GM21528 (cell line): ENCODE data around the gene PAM.

Experiments used
- ATAC-seq: cut with Tn5 transposase; IDR thresholded peaks from one replicate; pipeline ENCODE4 v1.9.1; 2021; ENCODE audit warnings: mild to moderate bottlenecking, moderate library complexity; ENCODE audit not compliant: unreplicated experiment, low FRiP score

Gene PAM

GRCh38 chr5:102922111-102922720, 167.1 kb downstream of the PAM start:
- no peak for ATAC-seq

GRCh38 chr5:102922799-102923477, 167.8 kb downstream of the PAM start:
- ATAC-seq: no peak

DNA sequence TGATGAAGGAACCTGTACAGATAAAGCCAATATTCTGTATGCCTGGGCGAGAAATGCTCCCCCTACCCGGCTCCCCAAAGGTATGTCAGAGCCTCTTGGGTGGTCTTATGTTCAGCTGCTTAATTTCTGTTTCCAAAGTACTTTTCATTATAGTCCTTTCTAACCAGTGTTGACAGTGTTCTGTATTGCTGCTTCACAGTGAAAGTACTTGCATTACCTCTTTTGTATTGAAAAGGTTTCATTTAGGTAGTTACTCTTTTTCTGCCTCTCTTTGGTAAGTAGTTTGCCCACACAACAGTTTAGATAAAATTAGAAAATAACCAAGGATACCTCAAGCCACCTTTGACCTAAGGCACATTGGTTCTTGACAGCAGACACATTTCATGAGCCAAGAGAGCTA, 169.9 kb downstream of the PAM start:
- ATAC-seq: no peak

- ATAC-seq: no peak
These were observed 171.9 kb downstream of the PAM start for GRCh38 chr5:102927007-102927406.

GRCh38 chr5:102930244-102930643, 175.1 kb downstream of the PAM start:
- no peak for ATAC-seq

DNA sequence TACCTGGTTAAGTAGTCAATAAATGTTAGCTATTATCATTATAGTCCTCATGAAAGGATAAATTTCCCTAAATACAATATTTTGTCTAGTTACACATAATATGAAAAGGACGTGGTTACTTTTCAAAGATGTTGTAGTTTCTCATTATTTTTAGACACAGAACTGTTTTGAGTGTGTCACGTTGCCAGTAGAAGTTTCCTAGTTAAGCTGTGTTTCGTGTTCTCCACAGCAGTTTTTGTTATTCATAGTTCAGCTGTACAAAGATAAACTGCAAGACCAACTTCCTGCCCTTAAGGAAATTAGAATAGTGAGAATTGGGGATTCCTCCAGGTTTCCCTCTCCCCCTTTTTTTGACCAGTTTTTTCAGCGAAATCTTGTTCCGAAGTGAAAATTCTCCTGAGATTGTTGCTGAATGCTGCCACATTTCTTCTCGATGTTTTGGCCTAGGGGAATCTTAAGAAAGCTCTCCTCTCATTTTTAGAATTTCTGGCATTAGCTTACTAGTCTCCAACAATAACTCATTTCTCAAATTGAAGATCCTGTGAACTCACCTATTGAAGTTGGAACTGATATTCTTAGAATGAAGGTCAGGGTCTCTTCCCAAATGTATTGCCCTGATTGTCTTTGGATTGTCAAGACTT, 176.1 kb downstream of the PAM start:
- ATAC-seq: no peak

DNA sequence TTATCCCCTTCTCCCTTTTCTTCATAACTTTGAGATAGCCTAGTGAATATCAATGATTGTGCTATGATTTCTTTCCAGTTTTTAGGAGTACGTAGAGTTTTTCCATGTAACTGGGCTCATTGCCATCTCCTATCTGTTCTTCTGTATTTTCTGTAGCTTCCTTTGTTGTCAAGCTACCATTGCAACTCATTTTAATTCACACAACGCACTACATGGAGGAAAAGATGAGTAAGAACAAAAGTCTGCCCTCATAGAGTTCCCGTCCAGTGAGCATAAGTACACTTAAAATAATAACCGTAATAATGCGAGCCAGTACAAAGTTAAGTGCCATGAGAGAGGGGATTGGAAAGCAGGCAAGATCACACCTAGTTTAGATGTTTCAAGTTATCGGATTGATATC, 177.7 kb downstream of the PAM start:
- ATAC-seq: no peak

DNA sequence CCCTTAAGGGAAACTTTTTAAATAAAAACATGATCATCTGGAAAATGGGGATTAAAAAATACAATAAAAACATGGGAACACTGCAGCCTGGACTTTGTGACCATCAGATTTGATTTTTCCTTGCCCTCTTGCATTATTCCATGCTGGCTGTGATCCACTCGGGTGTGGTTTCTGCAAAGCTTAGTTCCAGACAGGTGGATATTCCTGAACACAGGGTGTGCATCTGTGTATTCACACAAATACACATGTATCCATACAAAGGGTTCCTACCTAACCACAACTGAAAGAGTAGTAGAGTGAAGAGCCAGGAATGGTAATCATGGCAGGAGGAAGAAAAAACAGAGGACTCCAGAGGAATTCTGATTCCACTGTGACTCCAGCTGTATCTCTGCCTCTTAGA, 178.2 kb downstream of the PAM start:
- ATAC-seq: no peak

GRCh38 chr5:102933721-102934459, 178.8 kb downstream of the PAM start:
- no peak for ATAC-seq

DNA sequence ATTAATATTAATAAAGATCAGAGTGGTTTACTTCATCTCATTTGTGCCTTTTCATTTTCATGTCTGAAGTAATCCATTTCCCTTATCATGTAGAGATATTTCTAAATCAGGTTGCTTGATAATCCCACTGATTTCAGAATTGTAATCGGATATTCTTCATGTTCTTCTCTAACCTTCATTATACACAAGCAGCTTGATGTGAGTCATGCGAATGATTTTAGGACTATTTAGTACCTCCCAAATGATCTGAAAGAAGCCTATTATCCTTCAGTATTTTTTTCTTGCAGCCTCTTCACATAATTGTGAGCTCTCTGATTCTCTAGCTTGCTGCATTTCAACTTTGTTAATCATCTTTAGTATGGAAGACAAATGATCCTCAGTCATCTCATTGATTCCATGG, 182.8 kb downstream of the PAM start:
- ATAC-seq: no peak

GRCh38 chr5:102941111-102941510, 186.0 kb downstream of the PAM start:
- no peak for ATAC-seq

GRCh38 chr5:102946414-102946813, 191.3 kb downstream of the PAM start:
- ATAC-seq: no peak

- ATAC-seq: no peak
These were observed 191.9 kb downstream of the PAM start for GRCh38 chr5:102946971-102947370.

GRCh38 chr5:102955488-102955887, 200.4 kb downstream of the PAM start:
- no peak for ATAC-seq

GRCh38 chr5:102956599-102956998, 201.5 kb downstream of the PAM start:
- no peak for ATAC-seq

DNA sequence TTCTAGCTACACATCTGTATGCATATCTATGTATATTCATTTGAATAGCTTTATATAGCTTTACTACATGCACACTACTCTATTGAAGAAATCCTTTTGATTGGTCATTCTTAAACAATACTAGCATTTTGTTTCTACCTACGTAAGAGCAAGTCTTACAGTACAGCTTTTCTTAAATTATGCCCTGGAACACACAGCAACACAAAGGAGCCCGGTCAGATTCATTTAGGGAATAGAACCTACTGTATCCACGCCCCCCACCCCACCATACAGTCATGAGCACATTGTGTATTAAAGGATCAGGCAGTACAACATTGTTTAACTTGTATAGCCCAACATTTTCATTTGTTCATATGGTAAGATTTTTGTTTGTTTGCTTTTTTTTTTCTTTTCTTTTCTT, 202.0 kb downstream of the PAM start:
- ATAC-seq: no peak

DNA sequence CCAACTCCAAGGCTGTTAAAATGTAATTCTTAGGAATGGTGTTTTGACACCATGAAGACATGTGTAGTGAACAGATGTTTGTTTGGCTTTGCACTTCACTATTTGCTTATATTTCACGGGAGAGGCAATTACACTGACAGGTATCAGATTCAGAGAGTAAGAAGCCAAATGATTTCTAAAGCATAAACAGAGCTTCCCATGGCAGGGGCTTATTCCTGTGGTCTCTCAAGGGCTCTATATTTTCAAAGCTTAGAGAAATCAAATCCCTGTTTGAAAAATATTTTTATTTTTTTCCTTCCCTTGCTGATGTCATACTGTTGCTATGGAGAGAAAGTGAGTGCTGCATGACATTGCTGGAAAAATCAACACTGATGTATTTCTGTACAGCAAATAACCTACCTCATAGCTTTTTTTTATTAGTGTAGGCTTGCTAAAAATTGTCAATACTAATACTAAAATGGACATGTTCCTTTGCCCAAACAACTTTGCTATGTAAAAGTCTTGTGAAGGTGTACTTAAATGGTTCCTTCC, 203.4 kb downstream of the PAM start:
- ATAC-seq: no peak

DNA sequence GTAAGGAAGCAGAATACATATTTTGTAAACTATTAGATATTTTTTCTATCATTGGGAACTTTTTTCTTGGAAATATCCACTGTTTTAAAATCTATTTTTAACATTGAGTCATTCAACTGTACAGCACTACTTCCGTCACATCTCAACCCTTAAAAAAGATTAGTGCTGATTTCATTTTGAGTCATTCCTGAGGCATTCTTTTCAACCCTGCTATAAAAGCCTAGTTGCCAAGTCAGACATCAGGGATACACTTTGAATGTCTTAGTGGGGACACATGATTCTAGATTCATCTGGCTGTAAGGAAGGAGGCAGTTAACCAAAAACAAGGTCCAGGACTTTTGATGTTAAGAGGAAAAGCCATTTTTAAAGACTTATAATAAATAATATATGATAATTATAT, 203.9 kb downstream of the PAM start:
- no peak for ATAC-seq

GRCh38 chr5:102961671-102962070, 206.6 kb downstream of the PAM start:
- no peak for ATAC-seq

DNA sequence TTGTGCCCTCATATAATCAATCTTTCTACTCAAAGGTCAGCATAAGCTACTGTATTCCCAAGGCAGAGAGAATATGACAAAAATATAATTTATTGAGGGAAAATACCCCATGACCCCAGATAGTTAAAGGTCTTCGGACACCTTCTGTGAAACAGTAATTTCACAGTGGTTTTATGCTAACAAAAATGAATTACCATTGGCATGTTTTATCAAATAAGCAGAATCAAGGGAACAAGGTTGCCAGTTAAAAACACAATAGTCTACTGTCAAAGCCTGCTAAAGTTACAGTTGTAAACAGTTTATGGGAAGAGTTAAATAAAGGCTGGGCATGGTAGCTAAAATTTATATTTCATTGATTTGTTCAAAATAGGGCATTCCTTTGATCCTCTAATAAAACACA, 210.5 kb downstream of the PAM start:
- no peak for ATAC-seq

DNA sequence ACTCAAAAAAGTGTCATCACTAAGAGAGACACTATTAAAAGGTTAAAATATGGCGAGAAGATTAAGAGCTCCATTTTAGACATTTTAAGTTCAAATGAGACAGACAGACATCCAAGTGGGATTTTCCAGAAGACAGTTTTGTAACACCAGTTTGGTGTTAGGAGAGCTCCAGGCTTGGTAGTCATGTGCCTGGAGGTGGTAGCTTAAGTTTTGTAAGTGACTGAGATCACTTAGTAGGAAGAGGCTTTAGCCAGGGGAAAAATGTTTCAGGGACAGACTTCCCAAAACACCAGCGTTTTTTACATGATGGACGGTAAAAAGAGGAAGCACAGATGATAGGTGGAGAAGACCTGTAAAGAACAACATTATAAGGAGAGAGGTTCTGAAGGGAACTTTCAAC, 214.5 kb downstream of the PAM start:
- ATAC-seq: no peak
